SK-N-MC (cell line): ENCODE results near the gene GPR55.

Experiments used
- EZH2 ChIP-seq: fragments of 200-600 bp; sonication (generic); IDR thresholded peaks from one replicate; pipeline ENCODE4 v1.6.1; 2017; ENCODE audit warnings: antibody characterized with exemption
- FOXP2 ChIP-seq: optimal IDR thresholded peaks from 2 replicates; pipeline ENCODE3; 2011; ENCODE audit warnings: mild to moderate bottlenecking, moderate library complexity; ENCODE audit not compliant: insufficient read depth; ENCODE audit errors: extremely low read length, control extremely low read depth
- POLR2AphosphoS5 ChIP-seq: IDR thresholded peaks from 2 replicates; pipeline ENCODE4 v1.6.1; 2012; ENCODE audit warnings: mild to moderate bottlenecking, low read depth, low read length, borderline replicate concordance

DNA sequence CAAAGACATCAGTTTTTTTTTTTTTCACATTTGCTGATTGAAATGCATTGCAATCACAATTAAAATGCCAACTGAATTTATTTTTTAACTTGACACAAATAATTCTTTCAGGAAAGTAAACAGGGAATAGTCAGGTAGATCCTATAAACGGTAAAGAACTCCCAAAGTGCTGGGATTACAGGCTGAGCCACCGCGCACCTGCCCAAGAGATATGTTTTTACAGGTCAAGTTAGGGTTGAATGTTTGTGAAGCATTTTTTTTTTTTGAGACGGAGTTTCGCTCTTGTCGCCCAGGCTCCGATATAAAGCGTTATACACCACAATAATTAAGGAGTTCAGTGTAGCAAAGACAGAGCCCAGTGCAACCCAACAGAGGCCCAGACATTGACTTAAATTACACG, 45.2 kb downstream of the GPR55 start:
- TF ChIP-seq POLR2AphosphoS5, result no peak
- TF ChIP-seq FOXP2, result no peak
- TF ChIP-seq EZH2, result no peak
